Activated CD8-positive, alpha-beta T cell treated with anti-CD3 and anti-CD28 coated beads for 36 hours (primary cell): Measurements from ENCODE around the gene INPP4B. TPM values are rescaled to one million over a fixed set of nuclear protein-coding genes. Genes with fewer than 3 reads are reported as not detected.

ENCODE experiments used
- ATAC-seq: fragments of 200-7000 bp; cut with Tn5 transposase; one replicate; pipeline ENCODE4 v1.10.0; 2021; ENCODE audit warnings: mild to moderate bottlenecking, moderate library complexity
- CTCF ChIA-PET: fragments of 350-600 bp; sonication (Branson Sonifier 250); formaldehyde crosslinking; loops from one replicate; lab custom pipeline; 2021; ENCODE audit warnings: antibody characterized with exemption; lab: Charles Lee
- POLR2A ChIA-PET: fragments of 350-600 bp; sonication (Branson Sonifier 250); formaldehyde crosslinking; loops from one replicate; lab custom pipeline; 2021; ENCODE audit warnings: antibody characterized with exemption; lab: Charles Lee
- DNase-seq: peaks from one replicate; pipeline ENCODE4 v3.0.0-alpha.2; 2020
- H3K27ac Mint-ChIP-seq: one replicate; pipeline ENCODE4 v1.8.0; 2021; ENCODE audit warnings: mild to moderate bottlenecking, mixed read lengths
- H3K27me3 Mint-ChIP-seq: one replicate; pipeline ENCODE4 v1.8.0; 2021; ENCODE audit warnings: mixed read lengths
- H3K36me3 Mint-ChIP-seq: one replicate; pipeline ENCODE4 v1.8.0; 2021; ENCODE audit warnings: low read depth, mixed read lengths
- H3K4me1 Mint-ChIP-seq: one replicate; pipeline ENCODE4 v1.8.0; 2021; ENCODE audit warnings: low read depth, mixed read lengths
- H3K4me3 Mint-ChIP-seq: one replicate; pipeline ENCODE4 v1.8.0; 2021; ENCODE audit warnings: mild to moderate bottlenecking, moderate library complexity, mixed read lengths
- H3K9me3 Mint-ChIP-seq: one replicate; pipeline ENCODE4 v1.8.0; 2021; ENCODE audit warnings: mixed read lengths
- intact Hi-C: fragments of 100-400 bp; cut with micrococcal nuclease; formaldehyde crosslinking; loops from one replicate; pipeline ENCODE4 v1.10.0; 2022
- total RNA-seq, 2 experiments: library from RNA; stranded (reverse); gene quantifications; one replicate each; pipeline ENCODE4 v1.2.3, GENCODE V29; 2021
- TF ChIP-seq, protein P1 (sequence below): fragments of 200-600 bp; IDR thresholded peaks from one replicate; pipeline ENCODE4 v1.8.0; 2022; ENCODE audit warnings: antibody characterized with exemption, mild to moderate bottlenecking

INPP4B gene
- total RNA-seq, 2 experiments from 2014 or later: 46.1 to 46.9 TPM

- Mint-ChIP-seq H3K36me3 (no peaks in the 10 kb centered on the region), H3K27me3 (no peaks in the 10 kb centered on the region), H3K9me3 (peaks cover 12% of the 10 kb centered on the region), H3K27ac (no peak overlapping the region), H3K4me3 (no peak overlapping the region), H3K4me1 (no peaks in the 10 kb centered on the region)
- ChIA-PET CTCF (interaction anchor here (1.4 kb wide), 1 partner anchor 11 kb away, joined by 3 read pairs; no protein-coding TSS in a partner anchor), POLR2A (no interaction called here)
- intact Hi-C loops: no loop called here
- TF ChIP-seq, protein P1, sequence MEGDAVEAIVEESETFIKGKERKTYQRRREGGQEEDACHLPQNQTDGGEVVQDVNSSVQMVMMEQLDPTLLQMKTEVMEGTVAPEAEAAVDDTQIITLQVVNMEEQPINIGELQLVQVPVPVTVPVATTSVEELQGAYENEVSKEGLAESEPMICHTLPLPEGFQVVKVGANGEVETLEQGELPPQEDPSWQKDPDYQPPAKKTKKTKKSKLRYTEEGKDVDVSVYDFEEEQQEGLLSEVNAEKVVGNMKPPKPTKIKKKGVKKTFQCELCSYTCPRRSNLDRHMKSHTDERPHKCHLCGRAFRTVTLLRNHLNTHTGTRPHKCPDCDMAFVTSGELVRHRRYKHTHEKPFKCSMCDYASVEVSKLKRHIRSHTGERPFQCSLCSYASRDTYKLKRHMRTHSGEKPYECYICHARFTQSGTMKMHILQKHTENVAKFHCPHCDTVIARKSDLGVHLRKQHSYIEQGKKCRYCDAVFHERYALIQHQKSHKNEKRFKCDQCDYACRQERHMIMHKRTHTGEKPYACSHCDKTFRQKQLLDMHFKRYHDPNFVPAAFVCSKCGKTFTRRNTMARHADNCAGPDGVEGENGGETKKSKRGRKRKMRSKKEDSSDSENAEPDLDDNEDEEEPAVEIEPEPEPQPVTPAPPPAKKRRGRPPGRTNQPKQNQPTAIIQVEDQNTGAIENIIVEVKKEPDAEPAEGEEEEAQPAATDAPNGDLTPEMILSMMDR: no peak
- DNase-seq: no peak
- no peak for ATAC-seq
These were observed 208.5 kb downstream of the INPP4B start for GRCh38 chr4:142637614-142638013.

- POLR2A ChIA-PET: no interaction called here
- TF ChIP-seq, protein P1: no peak
- intact Hi-C loops: no loop called here
- ATAC-seq: no peak
- no peak for DNase-seq
- peaks cover 4% of the 10 kb centered on the region for H3K9me3 Mint-ChIP-seq
- CTCF ChIA-PET: no interaction called here
- no peaks in the 10 kb centered on the region for H3K27me3 Mint-ChIP-seq
- no peak overlapping the region for H3K4me3 Mint-ChIP-seq
- H3K4me1 Mint-ChIP-seq: no peaks in the 10 kb centered on the region
- H3K27ac Mint-ChIP-seq: no peak overlapping the region
- H3K36me3 Mint-ChIP-seq: no peaks in the 10 kb centered on the region
These were observed 214.3 kb downstream of the INPP4B start for GRCh38 chr4:142631836-142632235.

DNA sequence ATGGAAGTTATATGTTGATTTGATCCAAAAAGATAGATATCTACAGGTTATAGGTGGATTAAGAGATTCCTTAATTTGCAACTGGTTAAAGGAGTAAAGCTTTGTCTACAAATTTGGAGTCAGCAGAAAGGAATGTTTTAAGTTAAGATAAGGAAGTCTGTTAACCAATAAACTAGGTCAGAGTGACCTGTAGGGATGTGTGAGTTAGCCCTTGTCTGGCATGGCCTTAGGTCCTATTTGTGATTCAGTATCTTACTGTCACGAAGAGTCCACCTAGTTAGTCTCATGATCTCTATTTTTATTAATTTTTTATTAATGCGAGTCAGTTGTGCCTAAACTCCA, 230.8 kb downstream of the INPP4B start:
- no peak overlapping the region for H3K27ac Mint-ChIP-seq
- H3K36me3 Mint-ChIP-seq: no peaks in the 10 kb centered on the region
- ChIA-PET CTCF (no interaction called here), POLR2A (interaction anchor here (1.0 kb wide), 1 partner anchor 212 kb away, joined by 3 read pairs; no protein-coding TSS in a partner anchor)
- DNase-seq (no peak), ATAC-seq (no peak)
- TF ChIP-seq, protein P1: no peak
- intact Hi-C loops: no loop called here
- H3K4me1 Mint-ChIP-seq: peaks cover 5% of the 10 kb centered on the region
- peaks cover 9% of the 10 kb centered on the region for H3K9me3 Mint-ChIP-seq
- no peak overlapping the region for H3K4me3 Mint-ChIP-seq
- no peaks in the 10 kb centered on the region for H3K27me3 Mint-ChIP-seq

DNA sequence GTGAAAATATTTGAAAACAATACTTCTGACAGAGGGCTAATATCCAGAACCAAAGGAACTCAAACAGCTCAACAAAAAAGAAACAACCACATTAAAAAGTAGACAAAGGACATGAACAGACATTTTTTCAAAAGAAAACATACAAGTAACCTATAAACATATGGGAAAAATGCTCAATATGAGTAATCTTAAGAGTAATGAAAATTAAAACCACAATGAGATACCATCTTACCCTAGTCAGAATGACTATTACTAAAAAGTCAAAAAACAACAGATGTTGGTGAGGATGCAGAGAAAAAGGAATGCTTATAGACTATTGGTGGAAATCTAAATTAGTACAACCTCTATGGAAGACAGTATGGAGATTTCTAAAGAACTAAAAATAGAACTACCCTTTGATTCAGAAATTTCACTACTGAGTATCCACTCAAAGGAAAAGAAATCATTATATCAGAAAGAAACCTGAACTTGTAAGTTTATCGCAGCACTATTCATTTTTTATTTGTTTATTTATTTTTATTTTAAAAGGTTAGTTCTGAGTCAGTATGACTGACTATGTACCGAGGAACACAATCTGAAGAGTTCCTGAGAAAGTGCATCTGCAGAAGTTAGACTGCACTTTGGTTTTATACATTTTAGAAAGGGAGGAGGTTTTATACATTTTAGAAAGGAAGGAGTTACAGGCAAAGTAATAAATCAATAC, 231.3 kb downstream of the INPP4B start:
- intact Hi-C loops: no loop called here
- no peak for DNase-seq
- Mint-ChIP-seq H3K27ac (no peak overlapping the region), H3K36me3 (no peaks in the 10 kb centered on the region), H3K9me3 (peaks cover 9% of the 10 kb centered on the region), H3K4me3 (no peak overlapping the region), H3K4me1 (peaks cover 5% of the 10 kb centered on the region), H3K27me3 (no peaks in the 10 kb centered on the region)
- ChIA-PET CTCF (no interaction called here), POLR2A (no interaction called here)
- no peak for ATAC-seq
- TF ChIP-seq, protein P1: no peak

GRCh38 chr4:142607976-142608375, 238.1 kb downstream of the INPP4B start:
- H3K4me1 Mint-ChIP-seq: no peaks in the 10 kb centered on the region
- CTCF ChIA-PET: interaction anchor here (0.9 kb wide), 1 partner anchor 301 kb away, joined by 3 read pairs; no protein-coding TSS in a partner anchor
- no peak overlapping the region for H3K4me3 Mint-ChIP-seq
- H3K36me3 Mint-ChIP-seq: peaks cover 7% of the 10 kb centered on the region
- DNase-seq: no peak
- no peak overlapping the region for H3K27ac Mint-ChIP-seq
- TF ChIP-seq, protein P1: no peak
- no peak for ATAC-seq
- POLR2A ChIA-PET: no interaction called here
- peaks cover 18% of the 10 kb centered on the region for H3K9me3 Mint-ChIP-seq
- H3K27me3 Mint-ChIP-seq: no peaks in the 10 kb centered on the region
- intact Hi-C loops: no loop called here
